Measurements from ENCODE around the gene RYR2. TPM values are rescaled to one million over a fixed set of nuclear protein-coding genes. Genes with fewer than 3 reads are reported as not detected.

Gene RYR2
- total and polyA plus RNA-seq, 9 of the 15 experiments (the other 6 are each of a cell fraction or from before 2014, with no cell fraction given) = 0.03 to 0.42 (median 0.14) TPM

GRCh38 chr1:237267743-237268142 is 225.8 kb downstream of the RYR2 start:
- ATAC-seq (no peak), DNase-seq (ENCODE audit: extremely low read depth in 1 of 4, low spot score in 3 of 4) (no peak), FAIRE-seq (no peak)
- no peaks in the 10 kb centered on the region for H3K4me1 ChIP-seq (replicated peaks in 1 of 2; ENCODE audit: control insufficient read depth in 2 of 2, insufficient read depth in 2 of 2, low read length in 2 of 2)
- in situ Hi-C loops (cut with MboI) = no loop called here
- no peaks in the 10 kb centered on the region for H3K9me3 ChIP-seq (replicated peaks; ENCODE audit: control insufficient read depth, insufficient read depth, low read depth, low read length)
- H2AFZ ChIP-seq (ENCODE audit: low read depth, low read length) = no peak overlapping the region
- no peaks in the 10 kb centered on the region for H3K36me3 ChIP-seq (ENCODE audit: control insufficient read depth, insufficient read depth, low read length)
- ChIA-PET CTCF (ENCODE audit: low intra/inter-chr PET ratio) (no interaction called here), POLR2A (no interaction called here)
- no peak for TF ChIP-seq STAG1 (CRISPR knock-in tag; IDR thresholded peaks at IDR 0.05; ENCODE audit: borderline replicate concordance)
- TF ChIP-seq ARID3B (CRISPR knock-in tag; IDR thresholded peaks at IDR 0.05; ENCODE audit: borderline replicate concordance) = no peak
- no peak for TF ChIP-seq CBFB (CRISPR knock-in tag; IDR thresholded peaks at IDR 0.05)
- TF ChIP-seq ZNF124 (CRISPR knock-in tag; IDR thresholded peaks at IDR 0.05) = no peak
- TF ChIP-seq, protein P1, sequence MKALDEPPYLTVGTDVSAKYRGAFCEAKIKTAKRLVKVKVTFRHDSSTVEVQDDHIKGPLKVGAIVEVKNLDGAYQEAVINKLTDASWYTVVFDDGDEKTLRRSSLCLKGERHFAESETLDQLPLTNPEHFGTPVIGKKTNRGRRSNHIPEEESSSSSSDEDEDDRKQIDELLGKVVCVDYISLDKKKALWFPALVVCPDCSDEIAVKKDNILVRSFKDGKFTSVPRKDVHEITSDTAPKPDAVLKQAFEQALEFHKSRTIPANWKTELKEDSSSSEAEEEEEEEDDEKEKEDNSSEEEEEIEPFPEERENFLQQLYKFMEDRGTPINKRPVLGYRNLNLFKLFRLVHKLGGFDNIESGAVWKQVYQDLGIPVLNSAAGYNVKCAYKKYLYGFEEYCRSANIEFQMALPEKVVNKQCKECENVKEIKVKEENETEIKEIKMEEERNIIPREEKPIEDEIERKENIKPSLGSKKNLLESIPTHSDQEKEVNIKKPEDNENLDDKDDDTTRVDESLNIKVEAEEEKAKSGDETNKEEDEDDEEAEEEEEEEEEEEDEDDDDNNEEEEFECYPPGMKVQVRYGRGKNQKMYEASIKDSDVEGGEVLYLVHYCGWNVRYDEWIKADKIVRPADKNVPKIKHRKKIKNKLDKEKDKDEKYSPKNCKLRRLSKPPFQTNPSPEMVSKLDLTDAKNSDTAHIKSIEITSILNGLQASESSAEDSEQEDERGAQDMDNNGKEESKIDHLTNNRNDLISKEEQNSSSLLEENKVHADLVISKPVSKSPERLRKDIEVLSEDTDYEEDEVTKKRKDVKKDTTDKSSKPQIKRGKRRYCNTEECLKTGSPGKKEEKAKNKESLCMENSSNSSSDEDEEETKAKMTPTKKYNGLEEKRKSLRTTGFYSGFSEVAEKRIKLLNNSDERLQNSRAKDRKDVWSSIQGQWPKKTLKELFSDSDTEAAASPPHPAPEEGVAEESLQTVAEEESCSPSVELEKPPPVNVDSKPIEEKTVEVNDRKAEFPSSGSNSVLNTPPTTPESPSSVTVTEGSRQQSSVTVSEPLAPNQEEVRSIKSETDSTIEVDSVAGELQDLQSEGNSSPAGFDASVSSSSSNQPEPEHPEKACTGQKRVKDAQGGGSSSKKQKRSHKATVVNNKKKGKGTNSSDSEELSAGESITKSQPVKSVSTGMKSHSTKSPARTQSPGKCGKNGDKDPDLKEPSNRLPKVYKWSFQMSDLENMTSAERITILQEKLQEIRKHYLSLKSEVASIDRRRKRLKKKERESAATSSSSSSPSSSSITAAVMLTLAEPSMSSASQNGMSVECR (CRISPR knock-in tag; IDR thresholded peaks at IDR 0.05) = no peak
- TF ChIP-seq RBM25 (IDR thresholded peaks at IDR 0.05; ENCODE audit: low read depth, low read length, severe bottlenecking) = no peak
- no peak for TF ChIP-seq PML (IDR thresholded peaks at IDR 0.05; ENCODE audit: low read length)
- TF ChIP-seq, protein P2, sequence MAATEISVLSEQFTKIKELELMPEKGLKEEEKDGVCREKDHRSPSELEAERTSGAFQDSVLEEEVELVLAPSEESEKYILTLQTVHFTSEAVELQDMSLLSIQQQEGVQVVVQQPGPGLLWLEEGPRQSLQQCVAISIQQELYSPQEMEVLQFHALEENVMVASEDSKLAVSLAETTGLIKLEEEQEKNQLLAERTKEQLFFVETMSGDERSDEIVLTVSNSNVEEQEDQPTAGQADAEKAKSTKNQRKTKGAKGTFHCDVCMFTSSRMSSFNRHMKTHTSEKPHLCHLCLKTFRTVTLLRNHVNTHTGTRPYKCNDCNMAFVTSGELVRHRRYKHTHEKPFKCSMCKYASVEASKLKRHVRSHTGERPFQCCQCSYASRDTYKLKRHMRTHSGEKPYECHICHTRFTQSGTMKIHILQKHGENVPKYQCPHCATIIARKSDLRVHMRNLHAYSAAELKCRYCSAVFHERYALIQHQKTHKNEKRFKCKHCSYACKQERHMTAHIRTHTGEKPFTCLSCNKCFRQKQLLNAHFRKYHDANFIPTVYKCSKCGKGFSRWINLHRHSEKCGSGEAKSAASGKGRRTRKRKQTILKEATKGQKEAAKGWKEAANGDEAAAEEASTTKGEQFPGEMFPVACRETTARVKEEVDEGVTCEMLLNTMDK (IDR thresholded peaks at IDR 0.05; ENCODE audit: borderline replicate concordance, insufficient read depth, low read depth, low read length, poor library complexity, severe bottlenecking) = no peak
- TF ChIP-seq POLR3A (IDR thresholded peaks at IDR 0.05; ENCODE audit: borderline replicate concordance, extremely low read depth, insufficient read depth, insufficient read length) = no peak
- TF ChIP-seq KHSRP (IDR thresholded peaks at IDR 0.05) = no peak
- TF ChIP-seq MAX (CRISPR knock-in tag; IDR thresholded peaks at IDR 0.05) = no peak
- TF ChIP-seq, protein P3, sequence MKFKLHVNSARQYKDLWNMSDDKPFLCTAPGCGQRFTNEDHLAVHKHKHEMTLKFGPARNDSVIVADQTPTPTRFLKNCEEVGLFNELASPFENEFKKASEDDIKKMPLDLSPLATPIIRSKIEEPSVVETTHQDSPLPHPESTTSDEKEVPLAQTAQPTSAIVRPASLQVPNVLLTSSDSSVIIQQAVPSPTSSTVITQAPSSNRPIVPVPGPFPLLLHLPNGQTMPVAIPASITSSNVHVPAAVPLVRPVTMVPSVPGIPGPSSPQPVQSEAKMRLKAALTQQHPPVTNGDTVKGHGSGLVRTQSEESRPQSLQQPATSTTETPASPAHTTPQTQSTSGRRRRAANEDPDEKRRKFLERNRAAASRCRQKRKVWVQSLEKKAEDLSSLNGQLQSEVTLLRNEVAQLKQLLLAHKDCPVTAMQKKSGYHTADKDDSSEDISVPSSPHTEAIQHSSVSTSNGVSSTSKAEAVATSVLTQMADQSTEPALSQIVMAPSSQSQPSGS (CRISPR knock-in tag; IDR thresholded peaks at IDR 0.05) = no peak
- no peak for TF ChIP-seq SRSF9 (IDR thresholded peaks at IDR 0.05; ENCODE audit: borderline replicate concordance, low read depth, low read length)
- H3K9ac ChIP-seq (ENCODE audit: insufficient read depth in 1 of 2, low read depth in 2 of 2, low read length in 2 of 2) = no peak overlapping the region
- no peak overlapping the region for H3K27ac ChIP-seq (ENCODE audit: extremely low read depth, low read depth, low read length)
- no peak overlapping the region for H3K4me3 ChIP-seq
- H3K4me2 ChIP-seq (ENCODE audit: insufficient read depth, low read length) = no peak overlapping the region
- H3K9me1 ChIP-seq (ENCODE audit: control insufficient read depth, insufficient read depth, low read length) = no peaks in the 10 kb centered on the region
- no peaks in the 10 kb centered on the region for H3K79me2 ChIP-seq (ENCODE audit: control insufficient read depth, insufficient read depth, low read length)
- BruUV-seq (replicated peaks) = no TSS peak
- 0% methylated on average over 2 of the region's 2 CpGs for WGBS (ENCODE audit: insufficient coverage, low coverage, missing lambda C conversion rate)
- intact Hi-C loops (cut with micrococcal nuclease) = no loop called here
- no peaks in the 10 kb centered on the region for H3K27me3 ChIP-seq (ENCODE audit: control insufficient read depth in 2 of 2, insufficient read depth in 2 of 2, low read length in 2 of 2)
- H4K20me1 ChIP-seq (replicated peaks; ENCODE audit: control insufficient read depth, insufficient read depth, low read length) = no peaks in the 10 kb centered on the region
